Spleen (tissue), 7 donors: ENCODE results near the gene KCNAB1.

ENCODE experiments used
- POLR2AphosphoS5 ChIP-seq, 3 donors: sonication (generic); formaldehyde crosslinking; IDR thresholded peaks; one replicate each; pipeline ENCODE4 v1.5.1; 2017; ENCODE audit warnings: antibody characterized with exemption in 3 of 3
- TF ChIP-seq, protein P1 (sequence below), 11 experiments: fragments of 200-600 bp in 7 of 11; fragments of 450-650 bp in 4 of 11; sonication (generic) in 4 of 11; IDR thresholded peaks in 8 of 11; conservative IDR thresholded peaks in 3 of 11; 1 replicate in 7 of 11; 2 replicates in 4 of 11; pipeline versions ENCODE4 v1.4.0 to v1.8.0; 2016 to 2021; ENCODE audit warnings: antibody characterized with exemption in 11 of 11, inconsistent platforms in 4 of 11, mild to moderate bottlenecking in 1 of 11
- donor health status: DM: no; HTN: no; CAD: no; lungs with moderate emphysema.
- donor health status: DM: no; HTN: no; CAD: no.
- donor health status: DM: no; HTN: no; CAD: no.

DNA sequence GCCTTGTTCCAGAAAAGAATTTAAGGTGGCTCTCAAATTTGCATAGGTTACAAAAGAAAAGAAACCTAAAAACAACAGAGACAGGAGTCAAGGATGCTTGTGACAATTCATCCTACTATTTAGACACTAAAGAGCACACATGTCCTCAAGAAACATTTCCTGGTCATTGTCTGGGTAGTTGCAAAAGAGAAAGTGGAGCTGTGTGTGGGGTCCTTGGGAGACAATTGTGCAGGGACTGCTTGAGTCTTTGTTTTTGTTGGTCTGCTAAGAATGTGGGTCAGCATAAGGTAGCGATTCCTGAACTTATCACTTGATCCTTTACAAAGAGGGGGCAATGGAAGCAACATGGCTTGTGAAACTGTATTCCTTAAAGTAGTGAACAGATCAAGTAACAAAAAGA, 185.3 kb downstream of the KCNAB1 start:
- TF ChIP-seq POLR2AphosphoS5 (IDR thresholded peaks at IDR 0.05): no peak
- TF ChIP-seq, protein P1, sequence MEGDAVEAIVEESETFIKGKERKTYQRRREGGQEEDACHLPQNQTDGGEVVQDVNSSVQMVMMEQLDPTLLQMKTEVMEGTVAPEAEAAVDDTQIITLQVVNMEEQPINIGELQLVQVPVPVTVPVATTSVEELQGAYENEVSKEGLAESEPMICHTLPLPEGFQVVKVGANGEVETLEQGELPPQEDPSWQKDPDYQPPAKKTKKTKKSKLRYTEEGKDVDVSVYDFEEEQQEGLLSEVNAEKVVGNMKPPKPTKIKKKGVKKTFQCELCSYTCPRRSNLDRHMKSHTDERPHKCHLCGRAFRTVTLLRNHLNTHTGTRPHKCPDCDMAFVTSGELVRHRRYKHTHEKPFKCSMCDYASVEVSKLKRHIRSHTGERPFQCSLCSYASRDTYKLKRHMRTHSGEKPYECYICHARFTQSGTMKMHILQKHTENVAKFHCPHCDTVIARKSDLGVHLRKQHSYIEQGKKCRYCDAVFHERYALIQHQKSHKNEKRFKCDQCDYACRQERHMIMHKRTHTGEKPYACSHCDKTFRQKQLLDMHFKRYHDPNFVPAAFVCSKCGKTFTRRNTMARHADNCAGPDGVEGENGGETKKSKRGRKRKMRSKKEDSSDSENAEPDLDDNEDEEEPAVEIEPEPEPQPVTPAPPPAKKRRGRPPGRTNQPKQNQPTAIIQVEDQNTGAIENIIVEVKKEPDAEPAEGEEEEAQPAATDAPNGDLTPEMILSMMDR (IDR thresholded peaks at IDR 0.05 in 8 of 11, conservative IDR thresholded peaks at IDR 0.05 in 3 of 11): no peak
